ENCODE results near the gene WDR75. TPM values are rescaled to one million over a fixed set of nuclear protein-coding genes. Genes with fewer than 3 reads are reported as not detected.
"Not testable (repeated sequence)": the region's sequence is repeated elsewhere in the genome, so short reads cannot be mapped to it uniquely, and the experiment has no call there.

The WDR75 gene
- total RNA-seq, 2 donors from 2014 or later, result 15.3 to 30.7 TPM

- 70% methylated on average over 1 of the region's 1 CpG for WGBS
- no peak for DNase-seq (ENCODE audit: low spot score)
- H3K4me3 ChIP-seq, result no peak overlapping the region
- H3K4me1 ChIP-seq (replicated peaks), result no peaks in the 10 kb centered on the region
- TF ChIP-seq POLR2AphosphoS5 (IDR thresholded peaks at IDR 0.05) (no peak), POLR2A (IDR thresholded peaks at IDR 0.05) (no peak), CTCF (IDR thresholded peaks at IDR 0.05) (no peak)
- no peaks in the 10 kb centered on the region for H3K36me3 ChIP-seq
- H3K27me3 ChIP-seq (replicated peaks; ENCODE audit: insufficient read depth), result no peaks in the 10 kb centered on the region
- H3K27ac ChIP-seq, result no peak overlapping the region
- no peaks in the 10 kb centered on the region for H3K9me3 ChIP-seq
- intact Hi-C loops (cut with DNase I), result no loop called here
These were observed 19.6 kb upstream of the WDR75 start for GRCh38 chr2:189421644-189422043.

- Histone ChIP-seq H3K4me3 (no peak overlapping the region), H3K36me3 (no peaks in the 10 kb centered on the region), H3K27ac (no peak overlapping the region), H3K4me1 (replicated peaks) (no peaks in the 10 kb centered on the region), H3K9me3 (no peaks in the 10 kb centered on the region), H3K27me3 (replicated peaks; ENCODE audit: insufficient read depth) (no peaks in the 10 kb centered on the region)
- TF ChIP-seq POLR2A (IDR thresholded peaks at IDR 0.05) (no peak), POLR2AphosphoS5 (IDR thresholded peaks at IDR 0.05) (no peak)
- no peak for DNase-seq (ENCODE audit: low spot score)
- intact Hi-C loops (cut with DNase I), result no loop called here
- 91% methylated on average over 2 of the region's 2 CpGs for WGBS
These were observed 16.3 kb upstream of the WDR75 start for GRCh38 chr2:189424961-189425360.

- DNase-seq (ENCODE audit: low spot score), result no peak
- Histone ChIP-seq H3K4me3 (no peak overlapping the region), H3K27ac (no peak overlapping the region), H3K27me3 (replicated peaks; ENCODE audit: insufficient read depth) (no peaks in the 10 kb centered on the region), H3K9me3 (no peaks in the 10 kb centered on the region), H3K36me3 (no peaks in the 10 kb centered on the region), H3K4me1 (replicated peaks) (no peaks in the 10 kb centered on the region)
- no peak for TF ChIP-seq CTCF (IDR thresholded peaks at IDR 0.05)
- no peak for TF ChIP-seq POLR2AphosphoS5 (IDR thresholded peaks at IDR 0.05)
- no peak for TF ChIP-seq POLR2A (IDR thresholded peaks at IDR 0.05)
- intact Hi-C loops (cut with DNase I), result no loop called here
- WGBS, result 87% methylated on average over 1 of the region's 1 CpG
These were observed 15.6 kb upstream of the WDR75 start for GRCh38 chr2:189425676-189426075.

GRCh38 chr2:189426886-189427285, 14.4 kb upstream of the WDR75 start:
- H3K27ac ChIP-seq, result no peak overlapping the region
- no peaks in the 10 kb centered on the region for H3K9me3 ChIP-seq
- intact Hi-C loops (cut with DNase I), result no loop called here
- no peak overlapping the region for H3K4me3 ChIP-seq
- 91% methylated on average over 2 of the region's 2 CpGs for WGBS
- TF ChIP-seq POLR2A (IDR thresholded peaks at IDR 0.05) (no peak), CTCF (IDR thresholded peaks at IDR 0.05) (no peak), POLR2AphosphoS5 (IDR thresholded peaks at IDR 0.05) (no peak)
- DNase-seq (ENCODE audit: low spot score), result no peak
- H3K4me1 ChIP-seq (replicated peaks), result no peaks in the 10 kb centered on the region
- no peaks in the 10 kb centered on the region for H3K36me3 ChIP-seq
- no peaks in the 10 kb centered on the region for H3K27me3 ChIP-seq (replicated peaks; ENCODE audit: insufficient read depth)

GRCh38 chr2:189427872-189428271, 13.4 kb upstream of the WDR75 start:
- intact Hi-C loops (cut with DNase I), result no loop called here
- TF ChIP-seq POLR2A (IDR thresholded peaks at IDR 0.05), result no peak
- no peak for TF ChIP-seq CTCF (IDR thresholded peaks at IDR 0.05)
- TF ChIP-seq POLR2AphosphoS5 (IDR thresholded peaks at IDR 0.05), result no peak
- Histone ChIP-seq H3K9me3 (no peaks in the 10 kb centered on the region), H3K4me3 (no peak overlapping the region), H3K27me3 (replicated peaks; ENCODE audit: insufficient read depth) (no peaks in the 10 kb centered on the region), H3K27ac (no peak overlapping the region), H3K36me3 (no peaks in the 10 kb centered on the region), H3K4me1 (replicated peaks) (no peaks in the 10 kb centered on the region)
- no peak for DNase-seq (ENCODE audit: low spot score)
- 100% methylated on average over 2 of the region's 2 CpGs for WGBS

GRCh38 chr2:189430448-189430847, 10.8 kb upstream of the WDR75 start:
- H3K4me3 ChIP-seq; H3K27me3 ChIP-seq (replicated peaks; ENCODE audit: insufficient read depth); intact Hi-C loops (cut with DNase I); H3K4me1 ChIP-seq (replicated peaks); H3K27ac ChIP-seq; DNase-seq (ENCODE audit: low spot score); H3K36me3 ChIP-seq; H3K9me3 ChIP-seq: not testable (repeated sequence)
- WGBS, result 70% methylated on average over 2 of the region's 2 CpGs

- H3K27ac ChIP-seq; H3K9me3 ChIP-seq; H3K36me3 ChIP-seq; intact Hi-C loops (cut with DNase I); H3K4me1 ChIP-seq (replicated peaks); H3K27me3 ChIP-seq (replicated peaks; ENCODE audit: insufficient read depth); DNase-seq (ENCODE audit: low spot score); H3K4me3 ChIP-seq: not testable (repeated sequence)
- WGBS, result 95% methylated on average over 4 of the region's 4 CpGs
These were observed 5.5 kb upstream of the WDR75 start for GRCh38 chr2:189435803-189436202.

Measured in prostate gland (tissue), 2 donors.